K562 (cell line): ENCODE measurements around the gene IPCEF1. TPM values are rescaled to one million over a fixed set of nuclear protein-coding genes. Genes with fewer than 3 reads are reported as not detected.

ENCODE experiments used
- BDP1 ChIP-seq: IDR thresholded peaks from 3 replicates; pipeline ENCODE4 v1.6.1; 2011; ENCODE audit not compliant: insufficient read length, insufficient read depth
- CREB3 ChIP-seq: fragments of 450-650 bp; conservative IDR thresholded peaks from 2 replicates; pipeline ENCODE4 v1.6.1; 2016; ENCODE audit warnings: missing genetic modification characterization, low read depth, mild to moderate bottlenecking, missing compliant biosample characterization, moderate library complexity
- CUX1 ChIP-seq: fragments of 200-800 bp; sonication (Bioruptor generic); IDR thresholded peaks from 2 replicates; pipeline ENCODE4 v1.6.1; 2016; ENCODE audit warnings: missing genetic modification characterization, missing compliant biosample characterization
- NONO ChIP-seq, 2 experiments: fragments of 200-400 bp in 1 of 2; fragments of 450-650 bp in 1 of 2; formaldehyde crosslinking in 1 of 2; IDR thresholded peaks; 2 replicates each; pipeline ENCODE4 v1.6.1; 2017; ENCODE audit warnings: low read depth in 2 of 2, mild to moderate bottlenecking in 2 of 2, moderate library complexity in 2 of 2, low read length in 1 of 2
- NUFIP1 ChIP-seq: fragments of 450-650 bp; IDR thresholded peaks from 2 replicates; pipeline ENCODE4 v1.6.1; 2018; ENCODE audit not compliant: partially characterized antibody
- PHB ChIP-seq: fragments of 250-450 bp; sonication (Bioruptor Pico); IDR thresholded peaks from 2 replicates; pipeline ENCODE4 v1.5.0; 2021
- RBM17 ChIP-seq: fragments of 200-400 bp; formaldehyde crosslinking; IDR thresholded peaks from 2 replicates; pipeline ENCODE4 v1.6.1; 2017; ENCODE audit warnings: low read depth, mild to moderate bottlenecking, low read length, borderline replicate concordance
- RREB1 ChIP-seq: fragments of 250-450 bp; sonication (Bioruptor Pico); IDR thresholded peaks from 2 replicates; pipeline ENCODE4 v1.4.0; 2020
- ZNF584 ChIP-seq: fragments of 200-800 bp; sonication (Bioruptor generic); IDR thresholded peaks from 2 replicates; pipeline ENCODE4 v1.6.1; 2016; ENCODE audit warnings: low read depth, mild to moderate bottlenecking, missing genetic modification characterization, missing compliant biosample characterization
- ZNF778 ChIP-seq: fragments of 450-650 bp; formaldehyde crosslinking; IDR thresholded peaks from 2 replicates; pipeline ENCODE4 v1.4.0; 2020; ENCODE audit warnings: mild to moderate bottlenecking, moderate library complexity
- ZNF830 ChIP-seq: fragments of 250-450 bp; sonication (Bioruptor Pico); IDR thresholded peaks from 2 replicates; pipeline ENCODE4 v1.5.0; 2021; ENCODE audit warnings: mild to moderate bottlenecking
- polyA plus RNA-seq, 8 experiments: library from polyadenylated mRNA; depleted of rRNA in 4 of 8; stranded (reverse) in 5 of 8; unstranded in 3 of 8; fragments of >200 nt; fragmentation: Nextera tagmentation in 2 of 8; fragmentation: Illumina TruSeq in 1 of 8; extraction: Ambion mirVana in 2 of 8; extraction: Trizol in 1 of 8; gene quantifications; 2 replicates each; pipeline versions ENCODE4 v1.2.1 to v1.2.3, GENCODE V29; 2011 to 2014; ENCODE audit warnings: inconsistent platforms in 1 of 8, missing spikeins in 1 of 8
- total RNA-seq, 7 experiments: library from RNA; depleted of rRNA in 6 of 7; stranded (reverse); fragments of >200 nt in 6 of 7; fragmentation: Illumina TruSeq in 2 of 7; extraction: Trizol in 2 of 7; gene quantifications; 2 replicates each; pipeline versions ENCODE4 v1.2.1 to v1.2.3, GENCODE V29; 2011 to 2021; ENCODE audit warnings: low replicate concordance in 1 of 7

Gene IPCEF1
- total and polyA plus RNA-seq, 9 of the 15 experiments (the other 6 are each of a cell fraction or from before 2014, with no cell fraction given): 0.14 to 0.18 TPM; not detected in 7

GRCh38 chr6:154229786-154230185, 126.8 kb downstream of the IPCEF1 start (continued):
- TF ChIP-seq ZNF584 (CRISPR knock-in tag) (no peak), ZNF830 (no peak), NONO (IDR thresholded peaks at IDR 0.05; ENCODE audit: low read depth in 2 of 2, low read length in 1 of 2) (no peak), RBM17 (no peak), CREB3 (tag) (no peak), RREB1 (CRISPR knock-in tag) (no peak), NUFIP1 (no peak), PHB (no peak), CUX1 (CRISPR knock-in tag) (no peak), BDP1 (no peak), ZNF778 (CRISPR knock-in tag) (no peak)
- TF ChIP-seq, all 486 proteins: peak for 0
